Spleen (tissue), 11 donors: ENCODE data around the gene SLC9A7. TPM values are rescaled to one million over a fixed set of nuclear protein-coding genes. Genes with fewer than 3 reads are reported as not detected.
"Not testable (repeated sequence)": the region's sequence is repeated elsewhere in the genome, so short reads cannot be mapped to it uniquely, and the experiment has no call there.

ENCODE experiments used
- DNase-seq: peaks from one replicate; pipeline ENCODE4 v3.0.0-alpha.2; 2020
- H3K27ac ChIP-seq, 8 donors: fragments of 200-600 bp; sonication (generic) in 7 of 8; 1 replicate in 4 of 8; 2 replicates in 4 of 8; pipeline versions ENCODE4 v1.5.0 to v1.8.0; 2016 to 2021; ENCODE audit warnings: inconsistent platforms in 4 of 8, mild to moderate bottlenecking in 4 of 8, moderate library complexity in 1 of 8
- H3K27me3 ChIP-seq, 7 donors: fragments of 200-600 bp; sonication (generic) in 6 of 7; replicated peaks in 1 of 7; 1 replicate in 4 of 7; 2 replicates in 3 of 7; pipeline versions ENCODE4 v1.5.0 to v1.8.0; 2016 to 2021; ENCODE audit warnings: inconsistent platforms in 3 of 7, mild to moderate bottlenecking in 1 of 7
- H3K36me3 ChIP-seq, 6 donors: fragments of 200-600 bp; sonication (generic) in 5 of 6; 1 replicate in 4 of 6; 2 replicates in 2 of 6; pipeline versions ENCODE4 v1.5.0 to v1.8.0; 2016 to 2021; ENCODE audit warnings: inconsistent platforms in 2 of 6
- H3K4me1 ChIP-seq, 6 donors: fragments of 200-600 bp; sonication (generic) in 5 of 6; 1 replicate in 3 of 6; 2 replicates in 3 of 6; pipeline versions ENCODE4 v1.5.0 to v1.8.0; 2016 to 2021; ENCODE audit warnings: inconsistent platforms in 3 of 6
- H3K4me3 ChIP-seq, 8 donors: fragments of 200-600 bp; sonication (generic) in 7 of 8; 1 replicate in 4 of 8; 2 replicates in 4 of 8; pipeline versions ENCODE4 v1.5.0 to v1.8.0; 2016 to 2021; ENCODE audit warnings: inconsistent platforms in 4 of 8, mild to moderate bottlenecking in 4 of 8, moderate library complexity in 2 of 8
- H3K9me3 ChIP-seq, 8 donors: fragments of 200-600 bp; sonication (generic) in 7 of 8; 1 replicate in 4 of 8; 2 replicates in 4 of 8; pipeline versions ENCODE4 v1.5.0 to v1.8.0; 2016 to 2021; ENCODE audit warnings: inconsistent platforms in 4 of 8
- CTCF ChIP-seq, 11 experiments: fragments of 200-600 bp in 7 of 11; fragments of 450-650 bp in 4 of 11; sonication (generic) in 4 of 11; IDR thresholded peaks in 8 of 11; conservative IDR thresholded peaks in 3 of 11; 1 replicate in 7 of 11; 2 replicates in 4 of 11; pipeline versions ENCODE4 v1.4.0 to v1.8.0; 2016 to 2021; ENCODE audit warnings: antibody characterized with exemption in 11 of 11, inconsistent platforms in 4 of 11, mild to moderate bottlenecking in 1 of 11
- POLR2A ChIP-seq, 3 donors: fragments of 450-650 bp; IDR thresholded peaks; one replicate each; pipeline ENCODE4 v1.5.1; 2017; ENCODE audit warnings: antibody characterized with exemption in 3 of 3, mild to moderate bottlenecking in 1 of 3
- POLR2AphosphoS5 ChIP-seq, 3 donors: sonication (generic); formaldehyde crosslinking; IDR thresholded peaks; one replicate each; pipeline ENCODE4 v1.5.1; 2017; ENCODE audit warnings: antibody characterized with exemption in 3 of 3
- WGBS, 5 donors: extraction: QIAGEN DNeasy Blood & Tissue Kit in 3 of 5; methylation state at CpG; one replicate each; pipeline versions ENCODE4 v1.1.5 to v1.1.7; 2013 to 2018; 5-methylcytosine and 5-hydroxymethylcytosine counted together
- intact Hi-C: fragments of 100-400 bp; cut with DNase I; formaldehyde crosslinking; loops from one replicate; pipeline ENCODE4 v1.15.0; 2023; ENCODE audit warnings: low total_unique reads
- polyA plus RNA-seq, 3 donors: library from polyadenylated mRNA; stranded (reverse); fragments of 200-250 nt; gene quantifications; one replicate each; pipeline ENCODE4 v1.2.1, GENCODE V29; 2013
- total RNA-seq, 7 donors: library from RNA; depleted of rRNA in 3 of 7; stranded (reverse); fragments of >200 nt in 3 of 7; fragmentation: NEBNext Ultra II Directional in 4 of 7; extraction: Animal tissue kit (Norgen Biotek cat#: 25700) in 4 of 7; gene quantifications; one replicate each; pipeline versions ENCODE4 v1.1.0 to v1.2.1, GENCODE V29; 2016 to 2021
- donor health status: healthy with polysubstance abuse.
- donor health status: DM: no; HTN: no; CAD: no; lungs with moderate emphysema.
- donor health status: DM: no; HTN: no; CAD: no.
- donor health status: Bipolar disorder and iron deficiency.
- donor health status: healthy.
- donor health status: DM: no; HTN: no; CAD: no.
- donor health status: DM: yes; HTN: yes; CAD: no.

Gene SLC9A7
- total and polyA plus RNA-seq, 10 donors, result 3.2 to 25.2 (median 11.1) TPM

GRCh38 chrX:46727441-46727840 is 31.5 kb downstream of the SLC9A7 start:
- no peak overlapping the region for H3K4me3 ChIP-seq
- H3K27me3 ChIP-seq, result no peaks in the 10 kb centered on the region
- intact Hi-C loops, result no loop called here
- WGBS, 5 donors, result 74 to 94% (median 85%) methylated on average over 5 of the region's 5 CpGs
- H3K4me1 ChIP-seq, result no peaks in the 10 kb centered on the region
- H3K9me3 ChIP-seq, result no peaks in the 10 kb centered on the region
- DNase-seq, result no peak
- no peak for TF ChIP-seq POLR2AphosphoS5 (IDR thresholded peaks at IDR 0.05)
- TF ChIP-seq CTCF (IDR thresholded peaks at IDR 0.05 in 8 of 11, conservative IDR thresholded peaks at IDR 0.05 in 3 of 11), result no peak
- TF ChIP-seq POLR2A (IDR thresholded peaks at IDR 0.05), result no peak
- no peak overlapping the region for H3K27ac ChIP-seq
- no peaks in the 10 kb centered on the region for H3K36me3 ChIP-seq

GRCh38 chrX:46723569-46723927 is 35.4 kb downstream of the SLC9A7 start:
- 70 to 87% (median 74%) methylated on average over 3 of the region's 3 CpGs for WGBS, 5 donors
- DNase-seq, H3K9me3 ChIP-seq, H3K36me3 ChIP-seq, H3K4me3 ChIP-seq, H3K27me3 ChIP-seq, H3K27ac ChIP-seq, intact Hi-C loops, H3K4me1 ChIP-seq: not testable (repeated sequence)

- Histone ChIP-seq H3K27me3 (no peaks in the 10 kb centered on the region), H3K27ac (no peak overlapping the region), H3K4me1 (no peaks in the 10 kb centered on the region), H3K36me3 (no peaks in the 10 kb centered on the region), H3K4me3 (no peak overlapping the region), H3K9me3 (peaks cover 0 to under 1% (median 0%) of the 10 kb centered on the region in 8 donors)
- WGBS, 5 donors, result 62 to 76% (median 71%) methylated on average over 7 of the region's 7 CpGs
- TF ChIP-seq POLR2A (IDR thresholded peaks at IDR 0.05) (no peak), CTCF (IDR thresholded peaks at IDR 0.05 in 8 of 11, conservative IDR thresholded peaks at IDR 0.05 in 3 of 11) (no peak), POLR2AphosphoS5 (IDR thresholded peaks at IDR 0.05) (no peak)
- DNase-seq, result no peak
- intact Hi-C loops, result no loop called here
These were observed 36.0 kb downstream of the SLC9A7 start for GRCh38 chrX:46722742-46723568.

GRCh38 chrX:46716796-46717195 is 42.1 kb downstream of the SLC9A7 start:
- Histone ChIP-seq H3K27ac (no peak overlapping the region), H3K4me3 (no peak overlapping the region), H3K4me1 (peaks cover 0 to 35% (median 7%) of the 10 kb centered on the region in 6 donors), H3K9me3 (peaks cover 0 to 7% (median 0%) of the 10 kb centered on the region in 8 donors), H3K36me3 (no peaks in the 10 kb centered on the region), H3K27me3 (no peaks in the 10 kb centered on the region)
- 38 to 57% (median 41%) methylated on average over 3 of the region's 3 CpGs for WGBS, 5 donors
- no peak for DNase-seq
- TF ChIP-seq CTCF (IDR thresholded peaks at IDR 0.05 in 8 of 11, conservative IDR thresholded peaks at IDR 0.05 in 3 of 11), result no peak
- TF ChIP-seq POLR2AphosphoS5 (IDR thresholded peaks at IDR 0.05), result no peak
- TF ChIP-seq POLR2A (IDR thresholded peaks at IDR 0.05), result no peak
- intact Hi-C loops, result no loop called here
